ENCODE data around the gene CDKN1A.

CDKN1A gene

GRCh38 chr6:36678488-36679042 lies at the start of gene CDKN1A:
Gene CDKN1A, plus strand, starts transcription at chr6:36678714. Its CDS starts 5,388 bp downstream, at chr6:36684102.
- H3K27ac Mint-ChIP-seq = peak within 1 kb of the TSS; percentile 91
- DNase-seq = peak; percentile 79
- ATAC-seq = peak; percentile 70
- peaks cover 60% of the 10 kb centered on the region for H3K4me1 Mint-ChIP-seq
- peaks cover 14% of the 10 kb centered on the region for H3K27me3 Mint-ChIP-seq
- peak within 1 kb of the TSS; percentile 91 for H3K4me3 Mint-ChIP-seq
- no peaks in the 10 kb centered on the region for H3K9me3 Mint-ChIP-seq
- peaks cover 4% of the 10 kb centered on the region for H3K36me3 Mint-ChIP-seq (ENCODE audit: low read depth)

DNA sequence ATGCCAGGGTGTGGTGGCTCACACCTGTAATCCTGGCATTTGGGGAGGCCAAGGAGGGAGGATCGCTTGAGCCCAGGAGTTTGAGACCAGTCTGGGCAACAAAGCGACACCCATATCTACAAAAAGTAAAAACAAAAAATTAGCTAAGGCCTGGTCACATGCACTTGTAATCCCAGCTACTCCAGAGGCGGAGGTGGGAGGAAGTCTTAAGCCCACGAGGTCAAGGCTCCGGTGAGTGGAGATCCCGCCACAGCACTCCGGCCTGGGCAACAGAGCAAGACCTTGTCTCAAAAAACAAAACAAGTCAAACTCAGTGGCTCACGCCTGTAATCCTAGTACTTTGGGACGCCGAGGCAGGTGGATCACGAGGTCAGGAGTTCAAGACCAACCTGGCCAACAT lies 48.7 kb upstream of the CDKN1A start:
- ATAC-seq (no peak), DNase-seq (no peak)
- no peak overlapping the region for H3K27ac Mint-ChIP-seq
- no peak overlapping the region for H3K4me3 Mint-ChIP-seq
- peaks cover 10% of the 10 kb centered on the region for H3K4me1 Mint-ChIP-seq
- H3K9me3 Mint-ChIP-seq = no peaks in the 10 kb centered on the region
- H3K36me3 Mint-ChIP-seq (ENCODE audit: low read depth) = no peaks in the 10 kb centered on the region
- H3K27me3 Mint-ChIP-seq = no peaks in the 10 kb centered on the region

- no peaks in the 10 kb centered on the region for H3K9me3 Mint-ChIP-seq
- no peak overlapping the region for H3K4me3 Mint-ChIP-seq
- ATAC-seq (no peak), DNase-seq (no peak)
- no peaks in the 10 kb centered on the region for H3K36me3 Mint-ChIP-seq (ENCODE audit: low read depth)
- no peaks in the 10 kb centered on the region for H3K27me3 Mint-ChIP-seq
- no peak overlapping the region for H3K27ac Mint-ChIP-seq
- H3K4me1 Mint-ChIP-seq = peaks cover 10% of the 10 kb centered on the region
Observed at GRCh38 chr6:36631326-36632011, 47.0 kb upstream of the CDKN1A start.

DNA sequence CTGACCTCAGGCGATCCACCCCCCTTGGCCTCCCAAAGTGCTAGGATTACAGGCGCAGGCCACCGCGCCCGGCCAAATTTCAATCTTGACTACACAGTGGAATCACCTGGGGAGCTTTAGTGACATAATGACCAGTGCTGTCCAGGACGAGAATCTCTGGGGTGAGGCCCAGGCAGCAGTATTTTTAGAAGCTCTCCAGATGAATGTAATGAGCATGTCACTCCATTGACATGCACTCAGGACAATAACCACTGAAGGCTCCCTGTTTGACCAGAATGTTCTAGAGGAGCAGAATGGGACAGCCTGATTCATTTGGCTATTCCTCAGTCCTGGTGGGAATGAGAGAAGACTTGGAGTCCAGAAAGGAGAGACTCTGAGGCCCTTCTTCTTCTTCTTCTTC lies 45.1 kb upstream of the CDKN1A start:
- H3K36me3 Mint-ChIP-seq (ENCODE audit: low read depth) = no peaks in the 10 kb centered on the region
- ATAC-seq (no peak), DNase-seq (no peak)
- H3K9me3 Mint-ChIP-seq = no peaks in the 10 kb centered on the region
- H3K27me3 Mint-ChIP-seq = no peaks in the 10 kb centered on the region
- no peak overlapping the region for H3K27ac Mint-ChIP-seq
- no peak overlapping the region for H3K4me3 Mint-ChIP-seq
- peaks cover 6% of the 10 kb centered on the region for H3K4me1 Mint-ChIP-seq

GRCh38 chr6:36633915-36634314 lies 44.6 kb upstream of the CDKN1A start:
- no peaks in the 10 kb centered on the region for H3K36me3 Mint-ChIP-seq (ENCODE audit: low read depth)
- DNase-seq (no peak), ATAC-seq (no peak)
- no peak overlapping the region for H3K27ac Mint-ChIP-seq
- no peak overlapping the region for H3K4me3 Mint-ChIP-seq
- H3K4me1 Mint-ChIP-seq = peaks cover 2% of the 10 kb centered on the region
- no peaks in the 10 kb centered on the region for H3K27me3 Mint-ChIP-seq
- no peaks in the 10 kb centered on the region for H3K9me3 Mint-ChIP-seq

- H3K4me3 Mint-ChIP-seq = no peak overlapping the region
- DNase-seq (no peak), ATAC-seq (no peak)
- no peaks in the 10 kb centered on the region for H3K9me3 Mint-ChIP-seq
- H3K4me1 Mint-ChIP-seq = peaks cover 2% of the 10 kb centered on the region
- no peaks in the 10 kb centered on the region for H3K27me3 Mint-ChIP-seq
- H3K36me3 Mint-ChIP-seq (ENCODE audit: low read depth) = no peaks in the 10 kb centered on the region
- no peak overlapping the region for H3K27ac Mint-ChIP-seq
Observed at GRCh38 chr6:36634317-36635108, 44.0 kb upstream of the CDKN1A start.

DNA sequence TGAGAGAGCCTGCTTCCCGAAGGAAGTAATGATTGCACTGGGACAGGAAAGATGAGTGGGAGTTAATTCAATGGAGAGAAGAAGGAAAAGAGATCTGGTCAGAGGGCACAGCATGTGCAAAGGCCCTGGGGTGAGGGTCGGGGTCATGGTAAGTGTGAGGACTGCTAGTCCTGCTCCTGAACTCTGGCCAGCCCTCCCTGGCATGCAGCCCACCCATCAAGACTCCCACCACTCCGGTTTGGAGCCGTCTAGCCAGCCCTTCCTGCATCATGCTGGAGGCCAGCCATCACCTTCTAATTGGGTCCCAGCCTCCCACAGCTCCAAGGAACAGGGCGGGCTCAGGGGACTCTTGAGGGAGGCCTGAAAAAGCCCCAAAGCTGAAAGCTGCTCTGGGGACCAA lies 42.2 kb upstream of the CDKN1A start:
- no peaks in the 10 kb centered on the region for H3K27me3 Mint-ChIP-seq
- DNase-seq (no peak), ATAC-seq (no peak)
- H3K27ac Mint-ChIP-seq = no peak overlapping the region
- no peaks in the 10 kb centered on the region for H3K9me3 Mint-ChIP-seq
- H3K36me3 Mint-ChIP-seq (ENCODE audit: low read depth) = no peaks in the 10 kb centered on the region
- no peaks in the 10 kb centered on the region for H3K4me1 Mint-ChIP-seq
- H3K4me3 Mint-ChIP-seq = no peak overlapping the region

DNA sequence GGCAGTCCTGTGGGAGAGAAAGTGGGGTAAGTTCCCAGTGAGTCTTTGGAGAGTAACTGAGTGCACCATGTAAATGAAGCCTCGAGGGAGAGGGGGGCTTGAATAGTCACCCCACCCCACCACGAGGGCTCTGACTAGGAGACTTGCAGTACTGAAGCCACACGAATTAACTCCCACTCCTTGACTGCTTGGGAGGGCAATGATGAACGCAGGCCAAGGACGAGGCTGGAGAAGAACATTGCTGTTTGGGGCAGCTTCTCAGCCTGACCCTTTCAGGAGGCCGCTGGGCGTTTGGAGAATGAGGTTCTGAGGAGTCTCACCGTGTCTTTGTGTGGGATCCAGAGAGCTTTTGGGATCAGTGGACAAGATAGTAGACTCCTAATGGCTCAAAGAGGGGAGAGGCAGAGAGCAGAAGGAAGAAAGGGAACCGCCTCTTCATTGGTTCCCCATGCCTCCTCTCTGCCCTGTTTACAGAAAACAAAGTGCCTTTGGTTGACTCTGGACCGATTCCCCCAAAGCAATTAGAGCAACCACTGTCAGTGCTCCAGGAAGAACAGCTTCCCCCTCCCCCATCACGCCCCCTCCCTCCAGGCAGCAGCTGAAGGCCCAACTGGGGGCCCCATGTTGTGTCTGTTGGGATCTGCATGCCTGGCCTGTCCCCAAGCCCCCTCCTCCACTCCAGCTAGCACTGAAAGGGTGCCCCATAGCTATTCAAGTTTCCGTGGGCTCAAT lies 41.7 kb upstream of the CDKN1A start:
- Mint-ChIP-seq H3K4me1 (no peaks in the 10 kb centered on the region), H3K27me3 (no peaks in the 10 kb centered on the region), H3K36me3 (ENCODE audit: low read depth) (no peaks in the 10 kb centered on the region), H3K27ac (no peak overlapping the region), H3K9me3 (no peaks in the 10 kb centered on the region), H3K4me3 (no peak overlapping the region)
- DNase-seq (no peak), ATAC-seq (no peak)

GRCh38 chr6:36638579-36638978 lies 39.9 kb upstream of the CDKN1A start:
- no peaks in the 10 kb centered on the region for H3K4me1 Mint-ChIP-seq
- DNase-seq (no peak), ATAC-seq (no peak)
- no peaks in the 10 kb centered on the region for H3K36me3 Mint-ChIP-seq (ENCODE audit: low read depth)
- no peak overlapping the region for H3K27ac Mint-ChIP-seq
- no peak overlapping the region for H3K4me3 Mint-ChIP-seq
- H3K27me3 Mint-ChIP-seq = no peaks in the 10 kb centered on the region
- no peaks in the 10 kb centered on the region for H3K9me3 Mint-ChIP-seq

GRCh38 chr6:36639171-36639808 lies 39.2 kb upstream of the CDKN1A start:
- Mint-ChIP-seq H3K27me3 (no peaks in the 10 kb centered on the region), H3K4me3 (no peak overlapping the region), H3K36me3 (ENCODE audit: low read depth) (no peaks in the 10 kb centered on the region), H3K27ac (no peak overlapping the region), H3K4me1 (no peaks in the 10 kb centered on the region), H3K9me3 (no peaks in the 10 kb centered on the region)
- DNase-seq = no peak
- no peak for ATAC-seq

DNA sequence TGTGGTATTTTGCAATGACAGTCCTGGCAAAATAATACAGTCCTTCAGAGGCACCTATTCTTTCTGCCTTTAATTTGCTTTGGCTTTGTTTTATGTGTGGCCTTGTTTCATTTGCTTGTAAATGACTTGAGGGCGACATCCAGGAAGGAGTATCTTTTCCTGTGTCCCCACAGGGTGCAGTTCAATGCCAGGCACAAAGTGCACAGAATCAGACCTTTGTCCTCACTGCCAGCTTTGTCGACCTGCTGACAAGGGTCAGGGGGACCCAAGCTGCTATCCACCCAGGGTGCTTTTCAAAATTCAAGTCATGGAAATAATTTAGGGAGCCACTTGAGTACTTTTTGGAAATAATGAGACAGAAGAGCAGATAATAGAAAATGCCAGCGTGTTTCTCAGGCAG lies 37.0 kb upstream of the CDKN1A start:
- H3K9me3 Mint-ChIP-seq = no peaks in the 10 kb centered on the region
- ATAC-seq (no peak), DNase-seq (no peak)
- no peak overlapping the region for H3K27ac Mint-ChIP-seq
- H3K27me3 Mint-ChIP-seq = no peaks in the 10 kb centered on the region
- no peak overlapping the region for H3K4me3 Mint-ChIP-seq
- H3K36me3 Mint-ChIP-seq (ENCODE audit: low read depth) = no peaks in the 10 kb centered on the region
- no peaks in the 10 kb centered on the region for H3K4me1 Mint-ChIP-seq

- H3K27me3 Mint-ChIP-seq = no peaks in the 10 kb centered on the region
- no peaks in the 10 kb centered on the region for H3K36me3 Mint-ChIP-seq (ENCODE audit: low read depth)
- no peak overlapping the region for H3K27ac Mint-ChIP-seq
- H3K4me1 Mint-ChIP-seq = no peaks in the 10 kb centered on the region
- ATAC-seq = no peak
- H3K9me3 Mint-ChIP-seq = no peaks in the 10 kb centered on the region
- no peak for DNase-seq
- H3K4me3 Mint-ChIP-seq = no peak overlapping the region
Observed at GRCh38 chr6:36642913-36643817, 35.3 kb upstream of the CDKN1A start.

GRCh38 chr6:36643977-36644376 lies 34.5 kb upstream of the CDKN1A start:
- ATAC-seq (no peak), DNase-seq (no peak)
- Mint-ChIP-seq H3K9me3 (no peaks in the 10 kb centered on the region), H3K27me3 (no peaks in the 10 kb centered on the region), H3K27ac (no peak overlapping the region), H3K4me1 (no peaks in the 10 kb centered on the region), H3K4me3 (no peak overlapping the region), H3K36me3 (ENCODE audit: low read depth) (no peaks in the 10 kb centered on the region)

All from activated naive CD8-positive, alpha-beta T cell treated with anti-CD3 and anti-CD28 coated beads, Interleukin-2, amount 50 U/mL, for 24 hours (primary cell).